A204.1 (cell line): ENCODE measurements around the gene ECE2.

Source experiments
- FAIRE-seq: peaks from 2 replicates; lab custom pipeline; 2012; peaks lifted over from hg19 to GRCh38; lab: Jason Lieb, UNC

ECE2 gene

GRCh38 chr3:184314700-184315542 lies 39.1 kb downstream of the ECE2 start:
- FAIRE-seq: no peak

DNA sequence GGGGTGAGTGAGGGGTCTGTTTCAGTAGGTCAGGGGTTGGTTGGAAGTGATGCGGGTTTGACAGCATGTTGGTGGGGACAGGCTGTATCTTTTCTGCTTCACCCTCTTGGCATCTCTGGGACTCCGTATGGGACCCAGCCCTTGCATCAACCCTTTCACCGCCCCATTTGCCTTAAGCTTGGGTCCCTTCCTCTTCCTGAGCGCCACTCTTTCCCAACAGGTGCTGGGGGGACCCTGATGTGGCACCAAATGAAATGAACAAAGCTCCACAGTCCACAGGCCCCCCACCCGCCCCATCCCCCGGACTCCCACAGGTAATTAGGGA lies 39.7 kb downstream of the ECE2 start:
- no peak for FAIRE-seq

DNA sequence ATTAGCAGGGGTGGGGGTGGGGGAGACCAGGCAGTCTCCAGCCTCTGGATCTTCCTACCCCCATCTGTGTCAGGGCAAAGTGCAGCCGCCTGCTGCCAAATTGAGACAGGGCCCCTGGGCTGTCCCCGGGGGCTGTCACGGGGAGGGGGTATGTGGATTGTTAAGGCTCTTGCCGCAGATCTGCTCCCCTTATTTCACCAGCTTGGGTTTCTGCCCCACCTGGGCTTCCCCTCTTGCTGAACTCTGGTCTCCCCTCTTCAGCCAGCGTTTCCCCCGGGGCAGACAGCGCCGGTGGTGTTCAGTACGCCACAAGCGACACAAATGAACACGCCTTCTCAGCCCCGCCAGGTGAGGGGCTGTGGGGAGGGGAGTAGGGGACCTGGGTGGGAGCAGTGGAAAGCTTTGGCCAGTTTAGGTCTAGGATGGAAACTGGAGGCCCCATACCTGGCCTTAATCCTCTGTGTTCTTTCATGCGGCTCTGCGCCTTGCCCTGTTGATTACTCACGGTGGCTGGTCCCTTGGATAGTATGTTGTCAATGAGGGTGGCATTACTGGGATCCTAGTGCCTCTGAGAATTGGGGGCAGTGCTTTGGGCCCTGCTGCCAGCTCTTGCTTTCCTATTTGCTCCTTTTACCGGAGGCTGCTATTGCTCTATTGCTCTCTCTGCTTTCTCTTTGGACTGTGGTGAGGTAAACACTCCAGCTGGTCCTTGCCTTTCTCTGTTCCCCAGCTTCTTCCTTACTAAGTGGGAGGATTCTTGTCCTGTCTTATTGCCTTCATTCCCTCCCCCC lies 40.2 kb downstream of the ECE2 start:
- no peak for FAIRE-seq

DNA sequence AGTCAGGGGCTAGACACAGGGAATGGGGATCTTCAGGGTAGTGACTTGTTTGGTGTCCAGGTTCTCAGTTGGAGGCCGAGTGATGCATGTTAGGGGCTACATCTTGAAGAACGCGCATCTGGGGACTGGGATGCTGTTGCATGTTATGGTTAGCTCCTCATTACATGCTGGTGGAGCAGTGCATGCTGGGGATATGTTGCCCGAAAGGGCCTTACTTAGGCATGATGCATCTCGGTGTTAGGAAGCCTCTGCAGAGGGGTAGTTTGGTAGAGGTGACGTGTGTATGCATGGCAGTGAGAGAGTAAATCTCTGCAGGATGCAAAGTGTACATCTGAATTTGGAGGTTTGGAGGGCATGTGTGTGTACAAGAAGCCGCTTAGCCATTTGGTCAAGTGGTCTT lies 41.0 kb downstream of the ECE2 start:
- FAIRE-seq: no peak

GRCh38 chr3:184317201-184317600 lies 41.4 kb downstream of the ECE2 start:
- no peak for FAIRE-seq

GRCh38 chr3:184320104-184320445 lies 44.3 kb downstream of the ECE2 start:
- no peak for FAIRE-seq

- FAIRE-seq: no peak
These were observed 45.8 kb downstream of the ECE2 start for GRCh38 chr3:184321666-184322065.

- FAIRE-seq: no peak
These were observed 47.1 kb downstream of the ECE2 start for GRCh38 chr3:184322731-184323487.

DNA sequence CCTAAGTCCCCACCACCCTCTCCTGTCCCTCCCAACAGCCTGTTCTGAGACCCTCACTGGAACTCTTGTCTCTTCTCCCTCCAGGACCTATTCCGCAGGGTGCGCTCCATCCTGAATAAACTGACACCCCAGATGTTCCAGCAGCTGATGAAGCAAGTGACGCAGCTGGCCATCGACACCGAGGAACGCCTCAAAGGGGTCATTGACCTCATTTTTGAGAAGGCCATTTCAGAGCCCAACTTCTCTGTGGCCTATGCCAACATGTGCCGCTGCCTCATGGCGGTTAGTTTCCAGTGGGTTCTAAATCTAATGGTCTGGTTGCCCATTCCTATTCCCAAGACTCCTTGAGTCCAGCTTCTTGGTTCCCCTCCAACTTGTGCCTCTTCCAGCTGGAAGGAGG lies 47.9 kb downstream of the ECE2 start:
- FAIRE-seq: no peak

GRCh38 chr3:184325269-184325668 lies 49.4 kb downstream of the ECE2 start:
- no peak for FAIRE-seq

DNA sequence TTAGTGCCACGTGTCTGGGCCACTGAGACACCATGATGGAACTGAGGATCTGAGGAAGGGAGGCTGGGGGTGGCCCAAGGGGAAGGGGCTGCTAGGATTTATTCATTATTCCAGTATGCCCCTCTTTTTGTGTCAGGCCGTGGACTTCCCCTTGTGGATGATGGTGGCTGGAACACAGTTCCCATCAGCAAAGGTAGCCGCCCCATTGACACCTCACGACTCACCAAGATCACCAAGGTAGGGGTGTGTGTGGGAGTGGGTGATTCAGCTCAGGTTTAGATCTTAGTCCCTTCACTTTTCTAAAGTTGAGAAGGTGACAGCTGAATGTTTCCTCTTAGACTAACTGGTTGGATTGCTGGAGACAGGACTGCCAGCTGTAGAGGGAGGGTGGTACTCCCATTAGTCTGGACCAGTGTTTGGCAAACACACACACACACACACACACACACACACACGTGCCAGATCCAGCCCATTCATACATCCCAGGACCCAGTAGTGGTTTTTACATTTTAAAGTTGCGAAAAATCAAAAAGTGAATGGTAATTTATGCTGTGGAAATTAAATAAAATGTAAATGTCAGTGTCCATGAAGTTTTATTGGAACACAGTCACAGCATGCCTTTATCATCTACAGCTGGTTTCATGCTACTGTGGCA lies 50.0 kb downstream of the ECE2 start:
- FAIRE-seq: no peak

DNA sequence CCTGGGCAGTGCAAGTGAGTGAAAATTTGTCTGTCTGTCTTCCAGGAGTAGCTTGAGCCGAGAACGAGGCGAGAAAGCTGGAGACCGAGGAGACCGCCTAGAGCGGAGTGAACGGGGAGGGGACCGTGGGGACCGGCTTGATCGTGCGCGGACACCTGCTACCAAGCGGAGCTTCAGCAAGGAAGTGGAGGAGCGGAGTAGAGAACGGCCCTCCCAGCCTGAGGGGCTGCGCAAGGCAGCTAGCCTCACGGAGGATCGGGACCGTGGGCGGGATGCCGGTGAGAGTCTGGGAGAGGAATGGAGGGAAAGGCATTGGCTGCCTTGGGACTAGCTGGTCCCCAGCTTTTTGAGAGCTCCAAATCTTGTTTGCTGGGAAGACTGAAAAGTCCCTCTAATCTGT lies 51.3 kb downstream of the ECE2 start:
- FAIRE-seq: no peak

- FAIRE-seq: no peak
These were observed 52.7 kb downstream of the ECE2 start for GRCh38 chr3:184328516-184328915.

DNA sequence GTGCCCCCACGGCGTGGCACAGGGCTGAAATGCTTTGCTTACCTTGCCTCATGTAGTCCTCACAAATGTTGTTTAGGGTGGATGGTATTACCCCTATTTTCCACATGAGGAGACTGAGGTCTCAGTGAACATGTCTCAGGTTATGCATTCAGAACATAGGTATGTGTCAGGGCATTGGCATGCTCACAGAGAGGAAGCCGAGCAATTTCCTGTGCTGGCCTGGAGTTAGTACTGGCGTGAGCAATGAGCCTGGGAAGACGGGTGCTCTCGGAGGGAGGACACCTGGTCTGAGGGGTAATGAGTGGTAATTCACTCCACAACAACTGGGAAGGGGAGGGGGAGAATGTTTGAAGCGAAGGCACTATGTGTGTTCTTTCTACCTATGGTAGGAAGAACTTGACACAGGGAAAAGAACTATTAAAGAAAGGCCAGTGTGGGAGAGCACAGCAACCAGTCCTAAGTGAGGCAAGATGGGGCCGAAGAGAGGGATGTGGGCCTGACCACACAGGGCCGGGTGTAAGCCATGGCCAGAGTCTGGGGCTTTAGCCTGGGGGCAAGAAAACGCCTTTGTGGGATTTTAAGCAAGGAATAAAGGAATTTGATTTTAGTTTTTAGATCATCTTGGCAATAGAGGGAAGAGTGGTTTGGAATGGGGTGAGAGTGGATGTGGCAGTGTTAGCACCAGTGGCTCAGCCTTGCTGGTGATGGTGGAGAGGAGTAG lies 56.7 kb downstream of the ECE2 start:
- FAIRE-seq: no peak

DNA sequence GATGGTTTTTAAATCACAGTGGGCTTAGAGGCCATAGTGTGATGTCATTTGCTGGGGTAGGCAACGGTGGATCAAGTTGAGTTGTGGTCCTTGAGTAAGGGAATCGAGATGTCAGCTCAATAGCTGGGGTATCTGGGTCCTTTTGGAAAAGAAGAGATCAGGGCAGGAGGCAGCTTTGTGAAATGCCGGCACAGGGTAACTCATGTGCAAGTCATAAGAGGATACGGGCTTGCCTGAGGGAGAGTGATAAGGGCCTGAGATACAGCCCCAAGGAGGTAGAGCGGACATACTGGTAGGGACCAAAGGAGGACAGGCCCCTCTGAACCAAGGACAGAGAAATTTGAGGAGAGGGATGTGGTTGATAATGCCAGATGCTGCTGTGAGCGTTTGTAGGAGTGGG lies 57.4 kb downstream of the ECE2 start:
- no peak for FAIRE-seq

- FAIRE-seq: no peak
These were observed 57.9 kb downstream of the ECE2 start for GRCh38 chr3:184333700-184334099.

DNA sequence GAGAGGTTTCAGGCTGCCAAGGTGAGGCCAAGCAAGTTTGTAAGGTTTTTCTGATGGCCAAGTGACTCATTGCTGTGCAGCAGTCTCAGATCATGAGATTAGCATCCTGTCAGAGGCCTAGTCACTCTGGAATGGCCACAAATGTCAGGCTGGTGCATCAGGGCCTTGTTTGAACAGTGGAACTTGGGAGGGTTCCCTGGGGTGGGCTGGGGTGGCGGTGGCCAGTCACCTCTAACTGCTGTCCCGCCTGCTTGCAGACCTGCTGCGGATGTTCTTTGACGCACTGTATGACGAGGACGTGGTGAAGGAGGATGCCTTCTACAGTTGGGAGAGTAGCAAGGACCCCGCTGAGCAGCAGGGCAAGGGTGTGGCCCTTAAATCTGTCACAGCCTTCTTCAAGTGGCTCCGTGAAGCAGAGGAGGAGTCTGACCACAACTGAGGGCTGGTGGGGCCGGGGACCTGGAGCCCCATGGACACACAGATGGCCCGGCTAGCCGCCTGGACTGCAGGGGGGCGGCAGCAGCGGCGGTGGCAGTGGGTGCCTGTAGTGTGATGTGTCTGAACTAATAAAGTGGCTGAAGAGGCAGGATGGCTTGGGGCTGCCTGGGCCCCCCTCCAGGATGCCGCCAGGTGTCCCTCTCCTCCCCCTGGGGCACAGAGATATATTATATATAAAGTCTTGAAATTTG lies 58.8 kb downstream of the ECE2 start:
- FAIRE-seq: no peak

DNA sequence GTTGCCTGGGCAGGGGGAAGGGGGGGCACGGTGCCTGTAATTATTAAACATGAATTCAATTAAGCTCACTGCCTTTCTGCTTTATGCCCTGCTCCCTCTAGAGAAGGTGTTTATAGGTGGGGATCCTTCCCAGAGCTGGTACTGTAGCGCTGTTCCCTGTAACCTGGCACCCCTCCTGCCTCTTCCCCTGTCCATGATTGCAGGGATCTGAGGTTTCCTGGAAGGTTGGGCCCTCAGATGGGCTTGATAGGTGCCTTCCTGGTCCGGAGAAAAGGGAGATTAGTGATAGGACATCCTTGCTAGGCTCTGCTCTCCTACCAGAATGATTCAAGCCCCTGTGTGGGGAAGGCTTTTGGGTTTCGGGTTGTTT lies 59.5 kb downstream of the ECE2 start:
- no peak for FAIRE-seq

GRCh38 chr3:184335661-184336546 lies 60.1 kb downstream of the ECE2 start:
- FAIRE-seq: no peak
